Stimulated activated CD4-positive, alpha-beta T cell treated with anti-CD3 and anti-CD28 coated beads, Interleukin-4, amount 100 ng/mL, for 24 hours (primary cell): ENCODE measurements around the gene TMEM88.
A peak's percentile ranks its signal among the peaks of the same experiment; 100 is the strongest.
"Not testable (repeated sequence)": the region's sequence is repeated elsewhere in the genome, so short reads cannot be mapped to it uniquely, and the experiment has no call there.

Experiments
- DNase-seq: peaks from one replicate; pipeline ENCODE4 v3.0.0-alpha.2; 2020

The TMEM88 gene

GRCh38 chr17:7854851-7855659 lies at the start of gene TMEM88:
Gene TMEM88, plus strand, starts transcription at chr17:7855066. Its CDS starts 9 bp downstream, at chr17:7855075.
- peak; percentile 16 for DNase-seq

GRCh38 chr17:7806587-7806986 lies 48.3 kb upstream of the TMEM88 start:
- no peak for DNase-seq

- DNase-seq: no peak
Measured at GRCh38 chr17:7807206-7807605, 47.7 kb upstream of the TMEM88 start.

- DNase-seq: no peak
Measured at GRCh38 chr17:7809086-7809790, 45.6 kb upstream of the TMEM88 start.

GRCh38 chr17:7809791-7810343 lies 45.0 kb upstream of the TMEM88 start:
- not testable (repeated sequence) for DNase-seq

- no peak for DNase-seq
Measured at GRCh38 chr17:7811251-7811650, 43.6 kb upstream of the TMEM88 start.

- no peak for DNase-seq
Measured at GRCh38 chr17:7814969-7815368, 39.9 kb upstream of the TMEM88 start.

- no peak for DNase-seq
Measured at GRCh38 chr17:7816926-7817642, 37.8 kb upstream of the TMEM88 start.

GRCh38 chr17:7817643-7817964 lies 37.3 kb upstream of the TMEM88 start:
- no peak for DNase-seq

GRCh38 chr17:7818026-7818425 lies 36.8 kb upstream of the TMEM88 start:
- DNase-seq: no peak

GRCh38 chr17:7818746-7819645 lies 35.9 kb upstream of the TMEM88 start:
- DNase-seq: no peak

GRCh38 chr17:7820231-7820630 lies 34.6 kb upstream of the TMEM88 start:
- no peak for DNase-seq

GRCh38 chr17:7822126-7822525 lies 32.7 kb upstream of the TMEM88 start:
- DNase-seq: no peak

- DNase-seq: no peak
Measured at GRCh38 chr17:7823581-7824001, 31.3 kb upstream of the TMEM88 start.

GRCh38 chr17:7824021-7824924 lies 30.6 kb upstream of the TMEM88 start:
- DNase-seq: no peak

GRCh38 chr17:7825206-7825990 lies 29.5 kb upstream of the TMEM88 start:
- no peak for DNase-seq

GRCh38 chr17:7830616-7831015 lies 24.2 kb upstream of the TMEM88 start:
- no peak for DNase-seq

- no peak for DNase-seq
Measured at GRCh38 chr17:7831233-7831632, 23.6 kb upstream of the TMEM88 start.

- no peak for DNase-seq
Measured at GRCh38 chr17:7832431-7832830, 22.4 kb upstream of the TMEM88 start.

- no peak for DNase-seq
Measured at GRCh38 chr17:7833011-7833794, 21.7 kb upstream of the TMEM88 start.
